Measurements from ENCODE around the gene THEMIS.
"Not testable (repeated sequence)": the region's sequence is repeated elsewhere in the genome, so short reads cannot be mapped to it uniquely, and the experiment has no call there.

The THEMIS gene, protein sequence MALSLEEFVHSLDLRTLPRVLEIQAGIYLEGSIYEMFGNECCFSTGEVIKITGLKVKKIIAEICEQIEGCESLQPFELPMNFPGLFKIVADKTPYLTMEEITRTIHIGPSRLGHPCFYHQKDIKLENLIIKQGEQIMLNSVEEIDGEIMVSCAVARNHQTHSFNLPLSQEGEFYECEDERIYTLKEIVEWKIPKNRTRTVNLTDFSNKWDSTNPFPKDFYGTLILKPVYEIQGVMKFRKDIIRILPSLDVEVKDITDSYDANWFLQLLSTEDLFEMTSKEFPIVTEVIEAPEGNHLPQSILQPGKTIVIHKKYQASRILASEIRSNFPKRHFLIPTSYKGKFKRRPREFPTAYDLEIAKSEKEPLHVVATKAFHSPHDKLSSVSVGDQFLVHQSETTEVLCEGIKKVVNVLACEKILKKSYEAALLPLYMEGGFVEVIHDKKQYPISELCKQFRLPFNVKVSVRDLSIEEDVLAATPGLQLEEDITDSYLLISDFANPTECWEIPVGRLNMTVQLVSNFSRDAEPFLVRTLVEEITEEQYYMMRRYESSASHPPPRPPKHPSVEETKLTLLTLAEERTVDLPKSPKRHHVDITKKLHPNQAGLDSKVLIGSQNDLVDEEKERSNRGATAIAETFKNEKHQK
- total RNA-seq, result 84.2 to 148 (median 126) reads per million in 4 donors

DNA sequence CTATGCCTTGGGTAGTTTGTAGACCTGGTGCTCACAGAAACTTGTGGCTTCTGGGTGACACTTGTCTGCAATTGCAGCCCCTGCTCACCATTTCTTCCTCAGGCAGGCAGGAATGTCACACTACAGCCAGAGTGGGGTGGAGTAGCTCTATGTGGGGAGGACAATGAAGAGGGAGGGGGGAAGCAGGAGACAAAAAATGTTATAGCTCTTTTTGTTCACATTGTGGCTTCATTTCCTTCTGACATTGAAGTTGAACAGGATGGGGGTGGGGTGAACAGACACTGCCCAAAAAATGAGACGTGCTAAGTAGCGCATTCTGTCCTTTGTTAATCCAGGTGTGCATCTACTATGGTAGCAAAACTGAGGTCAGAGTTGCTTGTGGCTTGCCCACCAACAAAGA, at the start of gene THEMIS:
Gene THEMIS, minus strand, starts transcription at position 124 of the 400 bp plus-strand sequence. CDS start 126 bp downstream, outside the sequence.
- DNase-seq, result peak in 2 of 5 donors; percentile 25 to 79

DNA sequence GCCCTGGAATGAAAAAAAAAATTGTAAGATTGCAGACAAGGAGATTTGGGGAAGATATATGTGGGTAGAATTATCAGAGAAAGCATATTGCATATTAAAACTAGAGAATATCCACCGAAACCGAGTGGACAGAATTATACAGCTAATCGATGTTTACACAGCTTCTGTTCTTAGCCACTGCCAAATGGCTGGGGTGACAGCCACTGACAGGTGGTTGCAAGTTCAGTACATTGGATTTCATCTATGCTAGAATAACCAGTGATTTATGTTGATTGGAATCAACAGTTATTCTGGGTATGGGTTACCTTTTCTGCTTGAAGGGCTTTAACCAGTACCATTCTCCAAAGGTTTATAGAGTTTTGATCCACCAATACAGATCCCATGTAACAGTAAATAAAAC, 48.4 kb upstream of the THEMIS start:
- DNase-seq, result no peak

DNA sequence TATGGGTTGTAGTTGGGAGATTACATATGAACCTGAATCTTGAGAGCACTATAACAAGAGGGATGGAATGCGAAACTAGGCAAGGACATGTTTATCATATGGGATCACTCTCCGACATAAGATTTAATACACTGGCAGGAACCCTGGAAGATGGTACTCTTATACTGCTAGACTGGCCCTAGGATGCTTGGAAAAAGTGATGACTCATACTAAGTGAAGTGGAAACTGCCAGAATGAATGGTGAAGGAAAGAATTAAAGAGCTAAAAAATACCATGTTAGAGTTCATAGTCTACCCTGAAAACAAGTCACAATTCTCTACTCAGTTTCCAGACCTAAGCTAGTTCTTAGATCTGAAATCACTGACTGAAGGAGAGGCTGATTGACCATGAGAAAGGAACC, 45.5 kb upstream of the THEMIS start:
- DNase-seq, result no peak

DNA sequence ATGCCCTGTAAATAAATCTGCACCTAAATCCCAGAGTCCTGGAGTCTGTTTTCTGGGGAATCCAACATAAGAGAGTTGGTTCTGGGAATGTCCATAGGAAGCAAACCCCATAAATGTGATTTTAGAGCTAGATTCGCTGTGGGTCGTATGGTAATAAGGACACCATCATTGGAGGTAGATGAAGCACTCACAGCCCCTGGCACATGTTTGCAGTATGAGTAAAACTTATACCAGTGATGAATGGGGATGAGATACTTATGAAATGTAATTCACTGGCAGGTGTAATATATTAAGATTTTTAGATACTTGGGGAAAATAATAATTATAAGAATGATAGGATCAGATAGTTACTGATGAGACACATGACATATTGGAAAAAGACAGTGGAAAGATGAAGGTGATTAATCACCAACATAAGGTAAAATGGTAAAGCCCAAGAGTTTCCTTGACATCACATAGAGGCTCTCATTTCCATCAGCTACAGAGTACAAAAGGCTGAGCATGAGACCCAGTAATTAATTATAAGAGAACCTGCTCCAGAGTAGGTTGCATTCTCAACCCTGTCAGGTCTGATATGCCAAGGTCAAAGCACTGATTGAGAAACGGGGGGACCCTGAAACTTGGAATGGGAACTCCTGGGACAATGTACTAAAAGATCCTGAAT, 44.7 kb upstream of the THEMIS start:
- no peak for DNase-seq

DNA sequence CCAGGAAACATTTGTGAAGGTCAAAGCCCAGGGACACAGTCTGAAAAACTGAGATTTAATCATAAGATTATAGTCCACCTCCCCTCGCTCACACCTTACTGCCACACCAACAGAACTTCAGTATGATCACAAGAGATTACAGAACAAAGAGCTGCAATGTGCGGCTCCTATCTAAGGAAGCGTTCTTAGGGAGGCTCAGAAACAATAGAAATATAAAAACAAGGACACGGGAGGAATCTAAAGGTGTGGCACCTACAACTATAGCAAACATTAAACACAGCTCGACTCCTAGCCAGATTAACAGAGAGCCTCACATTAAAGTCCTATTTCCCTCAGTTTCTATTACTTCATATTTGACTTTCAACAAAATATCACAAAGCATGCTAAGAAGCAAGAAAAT, 40.4 kb upstream of the THEMIS start:
- no peak for DNase-seq

DNA sequence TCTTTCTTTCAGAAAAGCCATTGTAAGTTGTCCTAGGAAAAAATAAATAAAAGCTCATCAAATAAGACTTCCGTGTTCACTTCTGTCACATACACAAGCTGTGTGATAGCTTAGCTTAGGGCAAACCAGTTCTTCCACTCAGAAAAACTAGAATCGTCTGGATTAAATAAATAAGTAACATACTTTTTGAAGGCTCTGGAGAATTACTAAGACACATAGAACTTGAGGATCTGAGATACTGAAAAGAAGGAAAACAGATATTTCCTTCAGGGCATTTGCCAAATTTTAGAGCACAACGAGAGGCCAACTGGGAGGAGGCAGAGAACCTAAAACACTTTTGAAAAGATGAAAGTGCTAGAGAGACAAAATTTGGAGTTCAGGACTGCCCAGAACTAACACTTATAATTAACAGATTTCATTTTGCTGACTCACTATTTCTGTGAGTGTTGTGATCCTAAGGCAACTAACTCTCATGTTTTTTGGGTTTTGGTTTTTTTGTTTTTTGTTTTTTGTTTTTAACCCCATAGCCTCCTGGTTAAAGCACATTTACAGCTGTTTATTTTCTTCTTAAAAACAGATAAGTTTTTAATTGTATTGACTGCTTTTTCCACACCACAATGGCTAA, 38.7 kb upstream of the THEMIS start:
- peak in 1 of 5 donors; percentile 15 for DNase-seq

DNA sequence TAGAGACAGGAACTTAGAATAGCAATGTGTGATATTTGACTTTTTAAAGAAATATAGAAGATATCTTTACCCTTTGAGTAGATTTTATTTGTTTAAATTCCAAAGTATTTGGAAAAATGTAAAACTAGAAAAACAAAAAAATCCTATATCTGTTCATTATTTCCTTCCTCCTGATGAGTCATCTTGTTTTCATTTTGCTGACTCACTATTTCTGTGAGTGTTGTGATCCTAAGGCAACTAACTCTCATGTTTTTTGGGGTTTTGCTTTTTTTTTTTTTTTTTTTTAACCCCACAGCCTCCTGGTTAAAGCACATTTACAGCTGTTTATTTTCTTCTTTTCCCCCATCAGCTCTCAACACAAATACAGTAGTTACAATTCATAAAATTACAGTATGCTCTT, 37.8 kb upstream of the THEMIS start:
- peak in 1 of 5 donors; percentile 70 for DNase-seq

DNA sequence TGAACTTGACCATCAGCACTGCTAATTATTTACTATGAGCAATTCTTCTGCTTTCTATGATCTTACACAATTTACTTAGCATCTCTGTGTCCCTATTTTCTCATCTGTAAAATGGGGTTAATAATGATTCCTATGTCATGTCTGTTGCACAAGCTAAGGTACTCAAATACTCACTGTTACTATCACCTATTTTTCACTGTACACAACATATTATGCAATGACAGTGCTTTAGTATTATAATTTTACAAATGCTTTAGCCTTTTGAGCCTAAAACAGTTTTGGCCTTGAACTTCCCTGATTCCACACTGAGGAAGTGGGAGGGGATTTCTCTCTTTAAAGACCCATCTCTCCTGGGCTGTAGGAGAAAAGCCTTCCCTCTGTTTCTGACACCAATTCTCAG, 36.9 kb upstream of the THEMIS start:
- no peak for DNase-seq

DNA sequence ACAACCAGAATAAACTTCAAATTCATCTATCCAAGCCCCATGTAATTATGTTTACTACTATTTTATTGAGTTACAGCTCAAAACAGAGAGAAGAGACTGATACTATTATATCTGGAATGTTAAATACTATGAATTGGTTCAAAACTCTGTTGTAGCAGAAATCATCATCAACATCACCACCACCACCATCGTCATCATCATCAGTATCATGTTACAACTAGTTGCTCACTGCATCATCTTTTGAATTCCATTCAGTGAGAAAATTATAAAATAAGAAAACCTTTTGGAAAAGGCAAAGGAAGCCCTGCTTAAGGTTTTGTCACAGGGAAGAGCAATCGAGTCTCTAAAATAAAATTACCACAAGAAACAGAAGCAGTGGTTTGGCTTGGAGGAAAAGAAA, 36.2 kb upstream of the THEMIS start:
- DNase-seq, result no peak

DNA sequence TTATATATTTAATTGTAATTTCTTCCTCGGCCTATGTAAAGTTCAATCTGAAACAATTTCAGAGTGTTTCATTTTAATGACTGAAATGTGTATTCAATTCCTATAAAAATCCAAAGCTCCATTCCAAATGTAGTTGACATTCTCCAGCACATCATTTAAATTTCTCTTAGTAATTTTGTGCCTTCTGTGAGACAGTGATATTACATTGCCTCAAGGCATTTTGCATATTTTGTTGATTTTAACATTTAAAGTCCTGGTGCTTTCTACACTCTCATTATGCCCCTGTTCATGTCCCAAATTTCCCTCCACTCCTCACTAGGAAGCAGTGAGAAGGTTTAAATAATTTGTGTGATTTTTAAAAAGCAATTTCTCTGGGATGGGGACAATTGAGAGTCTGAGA, 34.1 kb upstream of the THEMIS start:
- no peak for DNase-seq

DNA sequence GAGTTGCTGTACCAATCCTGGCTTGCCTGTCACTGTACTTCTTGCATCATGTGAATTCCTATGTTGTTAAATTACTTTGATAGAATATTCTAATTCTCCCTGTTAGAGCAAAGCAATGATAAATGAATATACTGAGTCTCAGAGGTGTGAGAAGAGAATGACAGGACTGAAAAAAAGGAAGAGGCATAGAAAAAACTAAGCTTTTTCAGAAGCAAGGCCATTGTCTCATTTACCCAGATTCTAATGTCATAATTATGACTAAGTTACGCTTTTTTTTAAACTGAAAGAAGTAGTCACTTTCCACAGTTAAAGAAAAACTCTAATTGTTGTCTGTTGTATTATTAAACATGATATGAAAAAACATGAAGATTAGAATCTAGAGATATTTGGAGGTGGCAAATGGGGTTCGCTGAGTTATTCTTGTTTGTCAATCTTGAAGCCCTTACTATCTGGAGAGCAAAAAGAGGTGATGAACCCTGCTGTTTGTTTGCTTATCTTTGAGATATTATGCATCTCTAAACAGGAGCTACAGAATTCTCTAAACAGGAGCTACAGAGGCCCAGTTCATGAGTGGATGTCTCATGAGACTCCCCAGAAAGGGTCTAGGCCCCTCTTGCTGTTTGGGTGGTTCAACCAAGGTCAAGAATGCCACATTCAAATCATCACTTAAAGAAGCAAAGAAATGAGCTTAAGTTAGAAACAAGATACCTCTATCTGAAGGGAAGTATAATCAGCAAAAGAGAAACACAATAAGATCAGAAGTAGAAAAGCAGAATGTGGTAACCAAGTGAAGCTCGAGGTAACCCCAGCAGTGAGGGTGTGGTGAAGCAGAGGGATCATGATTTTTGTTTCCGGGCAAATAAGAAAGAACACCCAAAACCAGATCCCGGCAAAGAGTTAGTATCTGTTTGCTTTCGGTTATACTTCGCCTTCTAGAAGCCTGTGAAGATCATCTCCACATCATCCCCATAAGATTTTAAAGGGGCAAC, 33.3 kb upstream of the THEMIS start:
- peak in 3 of 5 donors; percentile 15 to 91 (median 28) for DNase-seq

DNA sequence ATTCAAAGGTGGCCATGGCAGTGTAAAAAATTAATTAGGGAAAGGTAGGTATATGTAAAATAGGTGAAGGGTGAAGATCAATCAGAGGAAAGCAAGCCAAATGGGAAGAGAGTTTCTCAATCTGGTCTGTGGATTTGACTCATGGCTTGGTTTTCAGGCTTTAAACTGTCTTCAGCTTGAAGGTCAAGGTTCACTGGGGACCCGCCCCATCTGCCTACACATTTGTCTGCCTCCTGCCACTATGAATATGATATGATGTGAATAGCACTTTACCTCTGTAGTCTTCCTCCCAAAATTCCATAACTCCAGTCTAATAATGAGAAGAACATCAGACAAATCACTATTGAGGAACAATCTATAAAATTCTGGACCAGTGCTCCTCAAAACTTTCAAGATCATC, 32.3 kb upstream of the THEMIS start:
- DNase-seq, result no peak

DNA sequence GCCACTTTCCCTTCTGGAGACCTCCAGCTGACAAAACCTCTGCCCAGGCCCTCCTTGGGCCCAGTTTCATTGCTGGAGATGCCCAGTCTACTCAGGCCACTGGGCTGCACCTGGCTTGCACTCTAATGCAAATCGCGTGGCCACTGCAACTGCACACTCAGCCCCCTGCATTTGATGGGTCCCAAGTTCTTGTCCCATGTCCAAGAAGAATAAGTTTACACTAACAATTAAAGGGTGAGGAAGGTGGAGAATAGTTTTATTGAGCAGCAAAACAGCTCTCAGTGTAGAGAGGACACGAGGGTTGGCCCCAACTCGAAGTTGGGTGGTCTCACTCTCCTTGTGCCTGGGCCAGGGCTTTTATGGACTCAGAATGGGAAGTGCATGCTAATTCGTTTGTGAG, 31.9 kb upstream of the THEMIS start:
- DNase-seq, result peak in 1 of 5 donors; percentile 21

DNA sequence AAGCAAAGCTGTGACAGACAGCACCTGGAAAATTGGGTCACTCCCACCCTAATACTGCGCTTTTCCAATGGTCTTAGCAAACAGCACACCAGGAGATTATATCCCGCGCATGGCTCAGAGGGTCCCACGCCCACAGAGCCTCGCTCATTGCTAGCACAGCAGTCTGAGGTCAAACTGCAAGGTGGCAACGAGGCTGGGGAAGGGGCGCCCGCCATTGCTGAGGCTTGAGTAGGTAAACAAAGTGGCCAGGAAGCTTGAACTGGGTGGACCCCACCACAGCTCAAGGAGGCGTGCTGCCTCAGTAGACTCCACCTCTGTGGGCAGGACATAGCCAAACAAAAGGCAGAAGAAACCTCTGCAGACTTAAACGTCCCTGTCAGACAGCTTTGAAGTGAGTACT, 25.6 kb upstream of the THEMIS start:
- DNase-seq, result not testable (repeated sequence)

DNA sequence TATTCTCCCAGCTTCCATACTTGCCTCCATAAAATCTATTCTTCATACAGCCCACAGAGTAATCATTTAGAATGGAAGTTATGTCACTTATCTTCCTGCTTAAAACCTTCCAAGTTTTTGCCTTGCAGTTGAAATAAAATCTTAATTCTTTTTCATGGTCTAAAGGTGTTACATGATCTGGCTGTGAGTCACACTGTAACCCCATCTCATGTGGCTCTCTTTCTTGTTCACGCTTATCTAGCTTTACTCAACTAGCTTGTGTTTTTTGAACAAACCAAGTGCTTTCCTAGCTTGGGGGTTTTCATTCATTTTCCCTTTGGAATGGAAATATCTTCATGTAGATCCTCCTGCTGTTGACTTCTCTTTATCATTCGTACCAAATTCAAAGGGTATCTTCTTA, 23.6 kb upstream of the THEMIS start:
- no peak for DNase-seq

DNA sequence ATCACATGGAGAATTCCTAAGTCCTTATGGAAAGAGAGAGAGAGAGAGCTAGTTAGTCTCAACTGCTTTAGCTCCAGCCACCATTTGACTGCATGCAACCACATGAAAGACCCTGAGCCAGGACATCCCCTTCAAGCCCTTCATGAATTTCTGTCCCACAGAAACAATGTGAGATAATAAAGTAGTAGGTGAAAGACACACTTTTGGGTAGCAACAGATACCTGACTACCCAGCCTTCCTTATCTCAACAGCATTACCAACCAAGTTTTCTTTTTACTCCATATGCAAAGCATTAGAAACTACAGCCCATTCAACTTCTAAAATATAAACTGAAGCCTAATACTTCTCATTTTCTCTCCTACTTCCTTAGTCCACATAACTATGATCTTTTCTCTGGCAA, 23.2 kb upstream of the THEMIS start:
- no peak for DNase-seq

DNA sequence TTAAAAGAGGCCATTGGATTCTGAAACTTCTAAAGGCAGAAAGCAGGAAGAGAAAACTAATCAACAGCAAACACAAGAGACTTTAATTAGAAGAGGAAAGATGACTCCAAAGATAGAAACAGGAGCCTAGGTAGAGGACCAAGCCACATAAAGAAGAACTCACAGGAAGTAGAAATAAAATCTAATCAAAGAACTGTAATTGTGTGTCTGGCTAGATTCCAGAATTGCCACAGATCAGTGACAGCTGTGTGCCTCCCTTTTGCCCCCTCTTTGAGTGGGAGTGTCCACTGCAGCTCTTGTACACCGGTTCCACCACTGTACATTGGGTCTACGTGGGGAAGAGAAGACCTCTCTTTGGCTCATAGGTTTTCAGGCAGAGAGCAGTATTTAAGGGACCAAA, 22.3 kb upstream of the THEMIS start:
- no peak for DNase-seq

DNA sequence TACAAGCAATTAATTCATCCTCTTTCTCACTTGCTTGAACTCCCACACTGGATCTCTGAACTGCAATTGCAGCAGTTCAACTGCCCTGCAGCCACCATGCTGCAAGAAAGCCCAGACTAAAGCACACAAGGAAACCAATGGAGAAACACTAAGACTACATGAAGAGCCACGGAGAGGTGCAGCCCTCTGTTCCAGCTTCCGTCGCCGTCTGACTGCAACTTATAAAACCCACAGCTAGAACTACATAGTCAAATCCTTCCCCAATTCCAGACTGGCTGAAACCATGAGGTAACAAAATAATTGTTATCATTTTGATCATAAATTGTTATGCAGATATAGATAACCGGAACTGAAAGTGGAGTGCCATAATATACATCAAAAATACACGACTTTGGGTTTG, 21.1 kb upstream of the THEMIS start:
- no peak for DNase-seq

DNA sequence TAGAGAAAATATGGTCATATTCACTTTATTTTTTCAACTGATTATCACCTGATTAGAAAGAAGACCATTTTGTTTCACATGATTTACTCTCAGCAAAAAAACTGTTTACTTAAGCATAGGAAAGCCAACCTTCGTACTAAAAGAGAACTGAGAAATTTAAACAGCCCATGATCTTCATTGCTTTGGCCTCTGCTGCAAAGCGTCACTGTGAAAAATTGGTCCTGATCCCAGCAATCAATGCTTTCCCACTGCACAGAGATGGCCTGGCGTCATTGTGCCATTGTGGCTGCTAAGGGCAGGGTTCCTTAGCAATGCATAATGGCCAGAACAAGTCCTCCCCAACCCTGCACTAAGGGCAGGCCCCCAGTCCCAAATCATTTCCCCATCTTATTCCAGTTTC, 19.9 kb upstream of the THEMIS start:
- no peak for DNase-seq

DNA sequence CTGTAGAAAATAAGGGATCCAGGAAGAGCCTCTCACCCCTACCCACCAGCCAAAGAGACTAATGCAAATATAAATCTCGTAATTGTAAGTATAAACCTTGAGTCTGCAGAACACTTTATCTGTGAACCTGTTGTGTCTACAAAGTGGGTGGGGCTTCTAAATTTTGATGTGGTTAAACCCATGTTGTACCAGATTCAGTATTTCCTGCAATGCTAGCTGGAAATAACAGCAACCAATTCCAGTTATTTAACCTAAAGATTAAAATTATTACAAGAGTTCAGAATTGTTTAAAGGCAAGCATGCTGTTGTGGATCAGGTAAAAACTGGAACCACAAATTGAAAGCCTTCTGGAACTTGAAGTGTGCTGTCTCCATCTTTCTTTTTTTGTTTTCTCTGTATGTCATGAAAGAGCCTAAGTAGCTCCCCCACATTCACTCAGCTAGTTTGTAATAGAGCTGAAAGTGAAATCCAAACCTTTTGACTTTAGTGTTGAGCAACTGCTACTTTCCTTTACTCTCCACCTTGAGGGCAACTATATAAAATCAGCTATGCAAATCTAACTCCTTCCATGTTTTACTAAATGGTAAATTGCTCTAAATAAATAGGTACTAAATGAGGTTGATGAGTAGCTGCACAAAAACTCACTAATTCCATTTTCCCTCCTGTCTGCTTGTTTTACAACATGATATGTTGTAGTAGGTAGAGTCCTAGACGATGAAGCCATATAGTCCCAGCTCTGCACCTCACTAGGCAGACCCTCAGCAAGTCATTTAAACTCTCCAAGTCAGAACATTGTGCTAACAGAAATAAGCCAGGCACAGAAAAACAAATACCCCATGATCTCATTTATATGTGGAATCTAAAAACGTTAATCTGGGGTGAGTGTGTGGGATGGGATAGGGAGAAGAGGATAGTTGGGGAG, 17.9 kb upstream of the THEMIS start:
- DNase-seq, result peak in 3 of 5 donors; percentile 23 to 72 (median 36)

DNA sequence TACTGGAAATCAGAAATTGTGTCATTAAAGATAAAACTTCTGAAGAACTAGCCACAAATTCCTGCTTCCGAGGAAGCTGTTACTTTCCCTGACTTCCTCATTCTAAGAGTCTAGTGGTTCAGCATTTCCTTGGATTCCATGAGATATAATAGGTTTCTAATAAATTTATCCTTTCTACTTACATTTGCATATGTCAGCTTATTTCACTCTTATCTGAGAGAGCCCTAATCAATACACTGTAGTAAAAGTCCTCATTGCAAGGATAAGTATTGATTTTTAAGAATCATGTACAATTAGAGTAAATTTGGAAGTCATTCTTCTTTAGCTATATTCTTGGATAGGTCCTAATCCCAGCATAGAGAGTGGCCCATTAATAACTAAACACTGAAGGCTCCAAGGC, 16.9 kb upstream of the THEMIS start:
- DNase-seq, result no peak
